Vagina (tissue), 2 donors: ENCODE measurements around the gene KLHDC4.

ENCODE experiments used
- CTCF ChIP-seq, 3 experiments: fragments of 450-650 bp in 2 of 3; fragments of 200-600 bp in 1 of 3; sonication (generic) in 1 of 3; IDR thresholded peaks; one replicate each; pipeline ENCODE4 v1.5.1; 2017 to 2019; ENCODE audit warnings: antibody characterized with exemption in 3 of 3, mild to moderate bottlenecking in 2 of 3, moderate library complexity in 2 of 3
- POLR2A ChIP-seq, 2 donors: fragments of 450-650 bp; IDR thresholded peaks; one replicate each; pipeline ENCODE4 v1.6.1; 2017; ENCODE audit warnings: antibody characterized with exemption in 2 of 2, mild to moderate bottlenecking in 2 of 2, moderate library complexity in 2 of 2
- POLR2AphosphoS5 ChIP-seq, 2 donors: sonication (generic); formaldehyde crosslinking; IDR thresholded peaks; one replicate each; pipeline ENCODE4 v1.9.0; 2017; ENCODE audit warnings: antibody characterized with exemption in 2 of 2, mild to moderate bottlenecking in 2 of 2, low read depth in 1 of 2; ENCODE audit not compliant: insufficient read depth in 1 of 2

GRCh38 chr16:87658564-87659225, 107.1 kb downstream of the KLHDC4 start:
- TF ChIP-seq CTCF (IDR thresholded peaks at IDR 0.05) (no peak), POLR2A (IDR thresholded peaks at IDR 0.05) (no peak), POLR2AphosphoS5 (IDR thresholded peaks at IDR 0.05; ENCODE audit: insufficient read depth in 1 of 2, low read depth in 1 of 2) (no peak)
